SK-N-MC (cell line): ENCODE results near the gene PGM2L1.

Experiments
- EZH2 ChIP-seq: fragments of 200-600 bp; sonication (generic); IDR thresholded peaks from one replicate; pipeline ENCODE4 v1.6.1; 2017; ENCODE audit warnings: antibody characterized with exemption
- FOXP2 ChIP-seq: optimal IDR thresholded peaks from 2 replicates; pipeline ENCODE3; 2011; ENCODE audit warnings: mild to moderate bottlenecking, moderate library complexity; ENCODE audit not compliant: insufficient read depth; ENCODE audit errors: extremely low read length, control extremely low read depth
- POLR2AphosphoS5 ChIP-seq: IDR thresholded peaks from 2 replicates; pipeline ENCODE4 v1.6.1; 2012; ENCODE audit warnings: mild to moderate bottlenecking, low read depth, low read length, borderline replicate concordance

DNA sequence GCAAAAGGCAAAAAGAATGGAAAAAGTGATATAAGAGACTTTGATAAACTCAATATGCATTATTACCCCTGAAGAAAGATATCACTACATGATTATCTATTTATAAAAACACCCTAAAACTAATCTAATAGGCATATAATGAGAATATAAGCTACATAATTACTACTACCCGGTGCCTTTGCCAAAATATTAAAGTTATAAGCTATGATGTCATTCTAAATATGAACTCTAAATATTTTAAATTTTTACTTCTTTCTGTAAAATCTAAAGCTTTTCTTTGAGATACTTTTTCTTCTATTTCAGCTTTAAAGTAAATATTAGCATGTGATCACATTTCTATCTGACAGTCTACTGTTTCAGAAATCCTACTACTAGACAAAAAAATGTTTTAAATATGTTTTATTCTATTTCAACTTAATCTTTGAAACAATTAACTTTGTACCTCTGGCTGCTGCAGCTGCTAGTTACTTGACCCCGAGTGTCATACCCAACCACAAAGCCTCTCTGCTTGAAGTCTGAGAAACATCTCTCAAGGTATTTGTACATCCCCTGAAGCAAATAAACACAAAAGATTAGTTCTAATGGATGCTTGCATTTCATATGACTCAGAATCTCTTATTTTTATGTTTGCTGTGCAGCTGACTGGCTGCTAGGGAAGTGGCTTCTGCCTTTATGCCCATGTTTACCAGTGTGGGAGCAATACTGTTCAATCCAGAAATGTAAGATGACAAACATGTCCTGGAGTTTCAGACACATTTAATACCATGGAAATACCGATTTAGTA, 26.8 kb downstream of the PGM2L1 start:
- TF ChIP-seq POLR2AphosphoS5 (no peak), EZH2 (no peak), FOXP2 (no peak)
